Fibroblast of skin of left biceps (primary cell): ENCODE measurements around the gene ATF6.
A peak's percentile ranks its signal among the peaks of the same experiment; 100 is the strongest.
"Not testable (repeated sequence)": the region's sequence is repeated elsewhere in the genome, so short reads cannot be mapped to it uniquely, and the experiment has no call there.

Experiments
- DNase-seq, 2 experiments: peaks; one replicate each; pipeline ENCODE4 v3.0.0-alpha.2; 2013; ENCODE audit warnings: low read depth in 2 of 2

The ATF6 gene

GRCh38 chr1:161766102-161766981 is at the start of gene ATF6:
Gene ATF6 (plus strand): TSS chr1:161766320. CDS start chr1:161766361, 41 bp downstream.
- DNase-seq, result peak; percentile 80 to 86

DNA sequence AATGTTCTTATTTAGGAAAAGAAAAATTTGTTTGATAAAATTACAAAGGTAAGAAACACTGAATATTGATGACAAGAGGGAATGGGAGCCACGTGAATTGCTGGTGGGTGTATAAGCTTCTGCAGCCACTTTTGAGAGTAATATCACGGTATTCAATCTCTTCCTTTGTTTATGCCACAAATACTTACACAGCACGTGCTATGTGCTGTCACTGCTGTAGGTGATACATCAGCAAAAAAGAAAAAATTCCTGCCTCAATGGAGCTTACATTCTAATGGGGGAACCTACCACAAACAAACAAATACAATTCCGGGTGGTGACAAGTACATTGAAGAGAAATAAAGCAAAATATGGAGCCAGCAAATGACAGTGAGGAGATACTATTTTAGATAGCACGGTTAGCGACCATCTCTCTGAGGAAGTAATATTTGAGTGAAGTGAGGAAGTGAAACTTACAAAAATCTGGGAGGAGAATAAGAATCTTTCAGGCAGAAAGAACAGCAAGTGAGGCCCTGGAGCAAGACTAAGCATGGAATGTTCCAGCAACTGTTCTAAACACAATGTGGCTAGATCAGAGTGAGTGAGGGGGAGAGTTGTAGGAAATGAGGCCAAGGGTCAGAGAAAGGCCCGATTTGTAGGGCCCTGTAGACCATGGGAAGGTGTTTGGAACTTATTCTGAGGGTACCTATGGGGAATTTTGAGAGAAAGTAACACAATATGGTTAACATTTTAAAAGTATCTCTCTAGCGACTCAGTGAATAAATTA is 47.4 kb upstream of the ATF6 start:
- DNase-seq, result no peak

DNA sequence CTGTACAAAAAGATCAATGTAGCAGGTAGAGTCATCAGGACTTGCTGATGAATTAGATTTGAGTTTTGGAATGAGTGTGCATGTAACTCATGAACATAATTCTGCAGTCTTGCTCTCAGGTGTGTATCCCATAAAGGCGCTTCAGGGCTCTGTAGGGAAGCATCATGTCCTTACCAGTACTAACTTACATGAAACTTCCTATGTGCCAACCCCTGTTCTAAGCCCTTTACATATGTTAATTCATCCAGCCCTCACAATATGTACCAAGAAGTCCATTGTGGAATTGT is 46.9 kb upstream of the ATF6 start:
- DNase-seq, result no peak

GRCh38 chr1:161720422-161720821 is 45.7 kb upstream of the ATF6 start:
- no peak for DNase-seq

- DNase-seq, result no peak
These were observed 45.0 kb upstream of the ATF6 start, which contains the start of gene FCRLB for GRCh38 chr1:161720956-161721737. Gene FCRLB (plus strand): TSS chr1:161721544. CDS start chr1:161722673, 1,129 bp downstream.

- DNase-seq, result no peak
These were observed 44.3 kb upstream of the ATF6 start for GRCh38 chr1:161721738-161722343.

DNA sequence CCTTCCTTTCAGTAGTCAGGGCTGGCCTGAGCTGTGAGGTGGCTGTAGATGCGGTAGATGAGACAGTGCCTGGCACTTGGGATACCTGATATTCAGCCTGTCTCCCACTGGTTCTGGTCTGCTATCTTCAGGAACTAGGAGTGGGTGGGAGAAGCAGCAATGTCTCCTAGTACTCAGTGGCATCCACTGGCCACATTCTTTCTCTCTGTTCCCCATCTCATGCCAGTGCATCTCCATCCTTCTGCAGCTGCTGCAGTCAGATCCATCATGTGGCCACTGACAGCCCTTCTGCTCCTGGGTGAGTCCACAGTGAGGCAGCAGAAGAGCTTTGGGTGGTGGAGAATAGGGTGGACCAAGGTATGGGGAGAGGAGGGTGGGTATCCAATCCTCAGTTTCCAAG is 43.7 kb upstream of the ATF6 start:
- no peak for DNase-seq

DNA sequence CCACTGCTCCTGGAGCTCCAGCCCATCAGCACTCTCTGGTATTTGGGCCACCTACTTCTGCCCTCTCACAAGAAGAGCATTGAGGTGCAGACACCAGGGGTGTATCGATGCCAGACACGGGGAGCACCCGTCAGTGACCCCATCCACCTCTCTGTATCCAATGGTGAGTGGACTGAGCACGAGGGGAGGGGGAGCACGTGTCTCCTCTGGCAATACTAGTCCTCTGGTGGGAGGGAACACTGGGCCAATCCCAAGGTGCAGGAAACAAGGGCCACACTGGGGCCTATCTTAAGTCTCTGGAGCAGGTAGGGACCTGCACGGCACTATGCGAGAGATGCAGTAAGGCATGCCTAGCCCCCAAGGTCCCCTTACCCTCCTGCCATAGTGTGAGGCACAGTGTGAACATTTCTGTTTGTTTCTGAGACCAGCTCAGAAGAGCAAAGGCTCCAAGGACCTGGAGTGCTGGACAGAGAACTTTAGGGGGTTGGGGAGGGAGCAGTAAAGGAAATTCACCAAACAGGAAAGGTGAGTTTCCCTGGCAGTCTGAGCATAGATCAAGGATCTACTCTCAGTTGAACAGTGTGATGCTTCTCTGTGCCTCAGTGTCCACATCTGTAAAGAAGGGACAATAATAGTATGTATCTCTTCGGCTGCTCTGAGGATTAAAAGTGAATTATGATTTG is 42.5 kb upstream of the ATF6 start:
- no peak for DNase-seq

GRCh38 chr1:161725258-161725907 is 40.7 kb upstream of the ATF6 start:
- DNase-seq, result not testable (repeated sequence)

DNA sequence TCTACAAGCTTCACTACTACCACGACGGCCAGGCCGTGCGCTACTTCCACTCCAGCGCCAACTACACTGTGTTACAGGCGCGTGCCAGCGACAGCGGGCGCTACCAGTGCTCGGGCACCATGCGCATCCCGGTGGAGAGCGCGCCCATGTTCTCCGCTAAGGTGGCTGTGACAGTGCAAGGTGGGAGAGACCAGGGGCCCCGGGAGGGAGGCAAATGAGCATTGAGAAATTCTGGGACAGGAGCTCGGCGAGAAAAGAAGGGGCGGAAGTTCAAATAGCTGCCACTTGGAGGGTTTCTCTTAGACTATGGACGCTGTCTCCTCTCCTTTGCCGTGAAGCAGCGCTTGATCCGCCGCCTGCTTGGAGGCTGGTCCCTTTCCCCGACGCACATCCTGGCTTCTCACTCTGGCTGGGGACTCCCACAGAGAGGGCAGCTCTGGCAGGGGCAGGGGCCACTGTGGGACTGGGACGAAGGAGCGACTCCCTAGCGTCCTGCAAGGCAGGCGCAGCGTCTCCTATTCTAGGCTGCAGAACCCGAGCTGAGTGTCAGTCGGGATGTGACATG is 40.1 kb upstream of the ATF6 start:
- no peak for DNase-seq

GRCh38 chr1:161726473-161727255 is 39.5 kb upstream of the ATF6 start:
- peak in 1 of 2 experiments; percentile 60 for DNase-seq

DNA sequence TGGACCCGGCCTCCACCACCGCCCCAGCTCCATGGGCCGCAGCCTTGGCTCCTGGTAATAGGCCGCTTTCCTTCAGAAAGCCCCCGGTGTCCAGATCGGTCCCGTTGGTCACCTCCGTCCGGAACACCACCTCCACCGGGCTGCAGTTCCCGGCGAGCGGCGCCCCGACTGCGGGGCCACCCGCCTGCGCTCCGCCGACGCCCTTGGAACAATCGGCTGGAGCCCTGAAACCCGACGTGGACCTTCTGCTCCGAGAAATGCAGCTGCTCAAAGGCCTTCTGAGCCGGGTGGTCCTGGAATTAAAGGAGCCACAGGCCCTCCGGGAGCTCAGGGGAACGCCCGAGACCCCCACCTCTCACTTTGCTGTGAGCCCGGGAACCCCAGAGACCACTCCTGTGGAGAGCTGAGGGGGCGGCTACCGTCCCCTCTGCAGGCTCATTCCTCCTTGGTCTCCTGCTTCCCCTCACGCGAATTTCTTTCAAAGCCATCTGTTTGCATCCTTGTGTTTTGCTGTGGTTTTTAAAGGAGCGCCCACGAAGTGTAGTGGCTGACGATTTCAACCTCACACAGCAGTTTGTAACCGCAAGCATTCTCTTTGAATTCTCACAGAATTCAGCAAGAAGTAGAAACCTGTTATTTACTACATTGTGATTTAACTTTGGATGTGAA is 38.7 kb upstream of the ATF6 start:
- DNase-seq, result peak in 1 of 2 experiments; percentile 64

DNA sequence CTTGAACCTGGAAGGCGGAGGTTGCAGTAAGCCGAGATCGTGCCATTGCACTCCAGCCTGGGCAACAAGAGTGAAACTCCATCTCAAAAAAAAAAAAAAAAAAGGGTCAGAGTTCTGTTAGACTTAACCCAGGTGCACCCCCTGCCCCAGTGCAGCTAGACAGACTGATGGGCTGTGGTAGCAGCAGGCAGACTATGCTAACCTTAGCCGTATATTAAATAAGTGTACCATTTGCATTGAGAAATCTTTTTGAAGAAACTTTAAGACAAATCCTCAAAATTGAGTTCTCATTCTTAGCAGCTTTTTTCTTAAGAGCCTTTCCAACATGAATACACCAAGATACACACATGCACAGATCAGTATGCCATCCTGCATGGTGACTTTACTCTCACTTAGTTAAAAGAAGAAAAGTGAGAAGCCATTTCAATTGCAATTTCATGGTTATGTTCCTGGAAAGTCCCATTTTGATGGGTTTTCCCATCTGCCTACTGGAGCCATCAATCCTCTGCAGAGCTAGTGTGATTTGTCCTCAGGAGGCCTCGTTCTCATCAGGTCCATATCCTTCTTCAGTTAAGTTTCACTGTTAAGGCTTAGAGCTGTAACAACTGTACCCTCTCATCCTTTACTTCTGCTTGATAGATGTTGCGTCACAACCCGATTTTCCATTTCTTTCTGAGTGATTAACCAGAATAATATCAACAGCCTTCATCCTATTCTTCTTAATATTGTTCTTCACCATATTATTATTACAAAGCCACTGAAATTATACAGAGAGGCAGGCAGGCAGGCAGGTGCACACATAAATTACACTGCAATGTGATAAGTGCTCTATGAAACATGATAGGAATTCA is 37.5 kb upstream of the ATF6 start:
- no peak for DNase-seq

GRCh38 chr1:161730050-161730564 is 36.0 kb upstream of the ATF6 start:
- DNase-seq, result no peak

DNA sequence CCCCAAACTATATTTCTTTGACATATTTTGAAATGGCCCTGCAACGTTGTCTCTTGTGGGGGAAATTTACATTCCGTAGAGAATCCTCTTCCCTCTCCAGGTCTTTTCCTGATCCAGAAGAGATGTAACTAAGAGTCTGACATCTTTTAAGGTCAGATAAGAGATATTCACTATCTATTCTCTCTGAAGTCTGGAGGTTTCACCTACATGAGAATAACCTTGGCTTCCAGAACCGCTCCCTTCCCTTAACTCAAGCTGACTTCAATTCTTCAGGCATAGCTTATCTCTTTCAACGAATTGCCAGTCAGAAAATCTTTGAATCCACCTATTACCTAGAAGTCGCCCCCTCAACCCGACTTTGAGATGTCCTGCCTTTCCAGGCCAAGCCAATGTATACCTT is 34.9 kb upstream of the ATF6 start:
- DNase-seq, result no peak

- no peak for DNase-seq
These were observed 34.0 kb upstream of the ATF6 start for GRCh38 chr1:161731981-161732718.

DNA sequence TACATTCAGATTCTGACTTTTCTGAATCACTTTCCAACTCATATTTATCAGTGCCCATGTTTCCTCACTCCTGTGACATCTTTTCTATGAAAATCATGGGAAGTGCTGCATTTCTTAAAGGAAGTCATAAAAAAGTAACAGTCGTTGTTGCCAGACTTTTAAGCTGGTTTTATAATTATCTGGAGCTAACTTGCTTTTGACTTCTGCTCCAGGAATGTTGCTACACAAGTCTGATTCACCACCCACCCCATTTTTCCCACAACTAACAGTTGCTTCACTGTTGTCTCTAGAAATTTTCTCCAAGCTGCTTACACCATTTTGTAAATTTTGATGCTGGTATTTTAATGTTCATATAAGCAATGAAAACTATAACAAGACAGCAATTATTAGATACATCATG is 32.6 kb upstream of the ATF6 start:
- DNase-seq, result peak; percentile 57 to 62
